Neuron (in vitro differentiated cells): Measurements from ENCODE around the gene DOCK4.

Experiments
- H2AFZ ChIP-seq: one replicate; pipeline ENCODE4 v1.6.1; 2013; ENCODE audit warnings: low read depth, mild to moderate bottlenecking, inconsistent platforms, low read length, moderate library complexity
- H3K27me3 ChIP-seq: one replicate; pipeline ENCODE4 v1.6.1; 2013; ENCODE audit warnings: low read length; ENCODE audit not compliant: insufficient read depth
- H3K36me3 ChIP-seq: one replicate; pipeline ENCODE4 v1.6.1; 2013; ENCODE audit warnings: low read length; ENCODE audit not compliant: insufficient read depth
- H3K4me1 ChIP-seq: one replicate; pipeline ENCODE4 v1.6.1; 2013; ENCODE audit warnings: low read length; ENCODE audit not compliant: insufficient read depth
- H3K4me3 ChIP-seq: 2 replicates; pipeline ENCODE4 v1.5.1; 2013; ENCODE audit warnings: mild to moderate bottlenecking, low read length, moderate library complexity
- H3K9me3 ChIP-seq: one replicate; pipeline ENCODE4 v1.6.1; 2013; ENCODE audit warnings: low read length

Gene DOCK4

GRCh38 chr7:112159351-112159750 is 46.8 kb downstream of the DOCK4 start:
- H3K36me3 ChIP-seq: no peaks in the 10 kb centered on the region
- H3K4me1 ChIP-seq: peaks cover 42% of the 10 kb centered on the region
- no peak overlapping the region for H2AFZ ChIP-seq
- H3K27me3 ChIP-seq: no peaks in the 10 kb centered on the region
- no peaks in the 10 kb centered on the region for H3K9me3 ChIP-seq
- H3K4me3 ChIP-seq: no peak overlapping the region

GRCh38 chr7:112157072-112157471 is 49.1 kb downstream of the DOCK4 start:
- Histone ChIP-seq H3K27me3 (no peaks in the 10 kb centered on the region), H3K9me3 (no peaks in the 10 kb centered on the region), H3K36me3 (no peaks in the 10 kb centered on the region), H3K4me1 (peaks cover 32% of the 10 kb centered on the region), H3K4me3 (no peak overlapping the region), H2AFZ (no peak overlapping the region)

- H3K4me1 ChIP-seq: peaks cover 26% of the 10 kb centered on the region
- H3K4me3 ChIP-seq: no peak overlapping the region
- no peaks in the 10 kb centered on the region for H3K36me3 ChIP-seq
These were observed 49.8 kb downstream of the DOCK4 start for GRCh38 chr7:112156412-112156811.

GRCh38 chr7:112154690-112155089 is 51.5 kb downstream of the DOCK4 start:
- Histone ChIP-seq H2AFZ (no peak overlapping the region), H3K9me3 (no peaks in the 10 kb centered on the region), H3K4me3 (no peak overlapping the region), H3K4me1 (peaks cover 9% of the 10 kb centered on the region), H3K27me3 (no peaks in the 10 kb centered on the region), H3K36me3 (no peaks in the 10 kb centered on the region)

More at GRCh38 chr7:112156412-112156811, 49.8 kb downstream of the DOCK4 start:
- Histone ChIP-seq H3K27me3 (no peaks in the 10 kb centered on the region), H2AFZ (no peak overlapping the region), H3K9me3 (no peaks in the 10 kb centered on the region)

- H3K4me1 ChIP-seq: peaks cover 12% of the 10 kb centered on the region
- H3K27me3 ChIP-seq: no peaks in the 10 kb centered on the region
- no peaks in the 10 kb centered on the region for H3K36me3 ChIP-seq
- no peak overlapping the region for H2AFZ ChIP-seq
- H3K4me3 ChIP-seq: no peak overlapping the region
- no peaks in the 10 kb centered on the region for H3K9me3 ChIP-seq
These were observed 54.0 kb downstream of the DOCK4 start for GRCh38 chr7:112152186-112152585.

- H2AFZ ChIP-seq: no peak overlapping the region
- no peaks in the 10 kb centered on the region for H3K27me3 ChIP-seq
- H3K4me1 ChIP-seq: peaks cover 12% of the 10 kb centered on the region
- no peak overlapping the region for H3K4me3 ChIP-seq
- no peaks in the 10 kb centered on the region for H3K36me3 ChIP-seq
- no peaks in the 10 kb centered on the region for H3K9me3 ChIP-seq
These were observed 55.2 kb downstream of the DOCK4 start for GRCh38 chr7:112150823-112151641.

GRCh38 chr7:112149734-112150133 is 56.5 kb downstream of the DOCK4 start:
- H3K4me3 ChIP-seq: no peak overlapping the region
- peaks cover 12% of the 10 kb centered on the region for H3K4me1 ChIP-seq
- no peaks in the 10 kb centered on the region for H3K9me3 ChIP-seq
- H2AFZ ChIP-seq: no peak overlapping the region
- no peaks in the 10 kb centered on the region for H3K27me3 ChIP-seq
- H3K36me3 ChIP-seq: no peaks in the 10 kb centered on the region

GRCh38 chr7:112147793-112148361 is 58.3 kb downstream of the DOCK4 start:
- H3K27me3 ChIP-seq: no peaks in the 10 kb centered on the region
- no peaks in the 10 kb centered on the region for H3K9me3 ChIP-seq
- peaks cover 18% of the 10 kb centered on the region for H3K4me1 ChIP-seq
- no peak overlapping the region for H3K4me3 ChIP-seq
- no peaks in the 10 kb centered on the region for H3K36me3 ChIP-seq
- no peak overlapping the region for H2AFZ ChIP-seq

- H3K4me3 ChIP-seq: no peak overlapping the region
- H2AFZ ChIP-seq: no peak overlapping the region
- peaks cover 18% of the 10 kb centered on the region for H3K4me1 ChIP-seq
- no peaks in the 10 kb centered on the region for H3K9me3 ChIP-seq
- H3K27me3 ChIP-seq: no peaks in the 10 kb centered on the region
- H3K36me3 ChIP-seq: no peaks in the 10 kb centered on the region
These were observed 61.0 kb downstream of the DOCK4 start for GRCh38 chr7:112145206-112145605.

GRCh38 chr7:112144284-112145059 is 61.7 kb downstream of the DOCK4 start:
- Histone ChIP-seq H3K4me1 (peaks cover 18% of the 10 kb centered on the region), H3K9me3 (no peaks in the 10 kb centered on the region), H3K36me3 (no peaks in the 10 kb centered on the region), H3K4me3 (no peak overlapping the region), H2AFZ (no peak overlapping the region), H3K27me3 (no peaks in the 10 kb centered on the region)

GRCh38 chr7:112143582-112143981 is 62.6 kb downstream of the DOCK4 start:
- no peak overlapping the region for H3K4me3 ChIP-seq
- H3K36me3 ChIP-seq: no peaks in the 10 kb centered on the region
- H3K4me1 ChIP-seq: peaks cover 15% of the 10 kb centered on the region
- H3K9me3 ChIP-seq: no peaks in the 10 kb centered on the region
- no peaks in the 10 kb centered on the region for H3K27me3 ChIP-seq
- H2AFZ ChIP-seq: no peak overlapping the region

- H3K4me3 ChIP-seq: no peak overlapping the region
- no peak overlapping the region for H2AFZ ChIP-seq
- H3K36me3 ChIP-seq: no peaks in the 10 kb centered on the region
- no peaks in the 10 kb centered on the region for H3K9me3 ChIP-seq
- no peaks in the 10 kb centered on the region for H3K27me3 ChIP-seq
- peaks cover 11% of the 10 kb centered on the region for H3K4me1 ChIP-seq
These were observed 63.1 kb downstream of the DOCK4 start for GRCh38 chr7:112143136-112143535.

- H3K4me1 ChIP-seq: peaks cover 6% of the 10 kb centered on the region
These were observed 65.6 kb downstream of the DOCK4 start for GRCh38 chr7:112140600-112140999.

More at GRCh38 chr7:112140600-112140999, 65.6 kb downstream of the DOCK4 start:
- H3K9me3 ChIP-seq: no peaks in the 10 kb centered on the region
- H3K36me3 ChIP-seq: no peaks in the 10 kb centered on the region
- H3K4me3 ChIP-seq: no peak overlapping the region
- no peak overlapping the region for H2AFZ ChIP-seq
- H3K27me3 ChIP-seq: no peaks in the 10 kb centered on the region
